Cardiac muscle cell (in vitro differentiated cells and primary cell): ENCODE measurements around the gene C14orf180. TPM values are rescaled to one million over a fixed set of nuclear protein-coding genes. Genes with fewer than 3 reads are reported as not detected.

Experiments used
- DNase-seq, 2 donors: peaks; one replicate each; pipeline versions ENCODE4 v3.0.0 to v3.0.0-alpha.2; 2010 to 2017; ENCODE audit warnings: low read depth in 1 of 2, low spot score in 1 of 2
- H3K27ac ChIP-seq: fragments of 200-600 bp; sonication (generic); 2 replicates; pipeline ENCODE4 v1.5.1; 2016
- H3K27me3 ChIP-seq: fragments of 200-600 bp; sonication (generic); 2 replicates; pipeline ENCODE4 v1.6.0; 2016; ENCODE audit warnings: control low read depth
- H3K36me3 ChIP-seq: fragments of 200-600 bp; sonication (generic); 2 replicates; pipeline ENCODE4 v1.5.1; 2016; ENCODE audit warnings: control low read depth
- H3K4me1 ChIP-seq: fragments of 200-600 bp; sonication (generic); 2 replicates; pipeline ENCODE4 v1.8.1; 2017; ENCODE audit warnings: low read depth, mild to moderate bottlenecking, mixed run types
- H3K4me3 ChIP-seq: fragments of 200-600 bp; sonication (generic); 2 replicates; pipeline ENCODE4 v1.5.1; 2016; ENCODE audit warnings: mild to moderate bottlenecking
- H3K9me3 ChIP-seq: fragments of 200-600 bp; sonication (generic); 2 replicates; pipeline ENCODE4 v1.5.1; 2017; ENCODE audit warnings: low read depth, mild to moderate bottlenecking, control low read depth
- CTCF ChIP-seq: IDR thresholded peaks from 2 replicates; pipeline ENCODE4 v1.5.1; 2012; ENCODE audit warnings: low read depth, mild to moderate bottlenecking, low read length
- polyA plus RNA-seq: library from polyadenylated mRNA; unstranded; fragments of >200 nt; fragmentation: Nextera tagmentation; extraction: Ambion mirVana; gene quantifications from 2 replicates; pipeline ENCODE4 v1.2.1, GENCODE V29; 2016
- total RNA-seq: library from RNA; depleted of rRNA; stranded (reverse); fragments of >200 nt; gene quantifications from 2 replicates; pipeline ENCODE4 v1.2.3, GENCODE V29; 2016

The C14orf180 gene
- total and polyA plus RNA-seq, 2 experiments from 2014 or later = 17.1 to 19.7 TPM

- H3K9me3 ChIP-seq = no peaks in the 10 kb centered on the region
- no peaks in the 10 kb centered on the region for H3K4me1 ChIP-seq
- TF ChIP-seq CTCF = no peak
- no peak overlapping the region for H3K27ac ChIP-seq
- DNase-seq = no peak
- no peaks in the 10 kb centered on the region for H3K36me3 ChIP-seq
- no peak overlapping the region for H3K4me3 ChIP-seq
- peaks cover 27% of the 10 kb centered on the region for H3K27me3 ChIP-seq
Measured at GRCh38 chr14:104611881-104612280, 32.3 kb downstream of the C14orf180 start.

GRCh38 chr14:104614126-104614812 lies 34.7 kb downstream of the C14orf180 start:
- H3K27ac ChIP-seq = no peak overlapping the region
- no peaks in the 10 kb centered on the region for H3K4me1 ChIP-seq
- no peaks in the 10 kb centered on the region for H3K9me3 ChIP-seq
- peaks cover 8% of the 10 kb centered on the region for H3K27me3 ChIP-seq
- no peak for DNase-seq
- TF ChIP-seq CTCF = no peak
- H3K36me3 ChIP-seq = no peaks in the 10 kb centered on the region
- H3K4me3 ChIP-seq = no peak overlapping the region

DNA sequence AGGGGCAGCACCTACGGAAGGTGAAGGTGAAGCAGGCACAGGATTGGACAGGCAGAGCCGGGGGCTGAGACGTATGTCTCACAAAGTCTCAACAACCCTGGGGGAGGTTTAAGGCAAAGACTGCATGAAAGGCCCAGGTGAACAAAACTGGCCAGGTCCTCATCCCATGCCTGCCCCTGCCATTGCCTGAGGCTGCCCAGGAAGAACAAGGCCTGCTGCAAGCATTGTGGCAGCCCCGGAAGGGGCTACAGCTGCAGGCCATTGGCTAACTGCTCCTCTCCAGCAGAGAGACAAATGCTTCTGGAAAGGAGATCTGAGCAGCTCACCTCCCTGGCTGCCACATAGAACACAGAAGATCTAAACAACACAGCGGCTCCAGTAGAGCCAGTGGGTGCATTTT lies 45.4 kb downstream of the C14orf180 start:
- H3K36me3 ChIP-seq = no peaks in the 10 kb centered on the region
- H3K27me3 ChIP-seq = no peaks in the 10 kb centered on the region
- no peak overlapping the region for H3K27ac ChIP-seq
- H3K4me1 ChIP-seq = no peaks in the 10 kb centered on the region
- no peak for DNase-seq
- no peak overlapping the region for H3K4me3 ChIP-seq
- TF ChIP-seq CTCF = no peak
- no peaks in the 10 kb centered on the region for H3K9me3 ChIP-seq

- Histone ChIP-seq H3K4me3 (no peak overlapping the region), H3K27ac (no peak overlapping the region), H3K27me3 (no peaks in the 10 kb centered on the region), H3K36me3 (no peaks in the 10 kb centered on the region), H3K4me1 (peaks cover 2% of the 10 kb centered on the region), H3K9me3 (no peaks in the 10 kb centered on the region)
- no peak for TF ChIP-seq CTCF
- no peak for DNase-seq
Measured at GRCh38 chr14:104632781-104633180, 53.2 kb downstream of the C14orf180 start.

DNA sequence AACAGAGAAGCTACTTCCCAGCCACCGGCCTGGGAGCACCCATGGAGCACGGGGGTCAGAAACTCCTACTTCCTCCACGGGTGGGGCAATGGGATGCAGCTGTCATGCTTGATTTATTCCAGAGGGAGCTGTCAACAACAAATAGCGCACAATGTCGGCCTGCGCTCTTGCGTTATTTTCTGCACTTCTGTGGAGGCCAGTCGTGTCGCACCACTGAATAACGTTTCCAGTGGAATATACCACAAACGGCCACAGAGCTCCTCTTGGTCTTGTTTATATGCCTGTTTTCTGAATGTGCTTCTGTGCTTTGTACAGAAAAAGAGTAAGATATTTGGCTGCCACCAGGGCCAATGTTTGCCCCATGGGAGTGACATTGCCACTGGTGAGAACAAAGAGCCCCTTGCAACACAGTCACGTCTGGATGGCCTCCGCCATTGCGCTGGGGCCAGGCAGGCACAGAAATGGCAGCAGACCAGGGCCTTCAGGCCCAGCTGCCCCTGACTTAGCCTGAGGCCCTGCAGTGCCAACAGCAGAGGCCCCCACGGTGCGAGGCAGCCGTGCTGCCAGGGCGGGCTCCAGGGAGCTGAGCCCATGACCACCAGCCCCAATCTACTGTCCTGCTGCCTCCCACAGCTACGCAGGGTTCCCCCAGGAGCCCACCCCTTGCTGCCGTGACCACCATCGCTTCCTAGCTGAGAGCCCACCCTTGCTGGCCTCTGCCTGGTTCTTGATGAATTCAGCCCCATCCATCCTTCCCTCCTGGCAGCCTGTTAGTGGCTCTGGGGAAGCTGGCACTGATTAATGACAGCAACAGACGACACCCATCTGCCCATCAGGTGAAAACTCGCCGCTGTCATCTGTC lies 53.9 kb downstream of the C14orf180 start:
- no peaks in the 10 kb centered on the region for H3K36me3 ChIP-seq
- DNase-seq = no peak
- TF ChIP-seq CTCF = no peak
- peaks cover 9% of the 10 kb centered on the region for H3K4me1 ChIP-seq
- H3K27ac ChIP-seq = no peak overlapping the region
- no peak overlapping the region for H3K4me3 ChIP-seq
- H3K9me3 ChIP-seq = no peaks in the 10 kb centered on the region
- no peaks in the 10 kb centered on the region for H3K27me3 ChIP-seq
